ENCODE data around the gene EMX2.
"Not testable (repeated sequence)": the region's sequence is repeated elsewhere in the genome, so short reads cannot be mapped to it uniquely, and the experiment has no call there.

- not testable (repeated sequence) for TF ChIP-seq CTCF (conservative IDR thresholded peaks at IDR 0.05 in 1 of 2, IDR thresholded peaks at IDR 0.05 in 1 of 2; ENCODE audit: extremely low read depth in 1 of 2, insufficient read depth in 1 of 2, low read depth in 1 of 2, low read length in 2 of 2); EZH2 (IDR thresholded peaks at IDR 0.05; ENCODE audit: borderline replicate concordance, low read length)
Observed at GRCh38 chr10:117507081-117507480, 35.5 kb upstream of the EMX2 start.
